Neural crest cell (in vitro differentiated cells): ENCODE measurements around the gene PHF12. TPM values are rescaled to one million over a fixed set of nuclear protein-coding genes. Genes with fewer than 3 reads are reported as not detected.

Source experiments
- DNase-seq: peaks from one replicate; pipeline ENCODE4 v3.0.0; 2021; ENCODE audit warnings: low read depth, mixed read lengths, low spot score
- H3K27ac Mint-ChIP-seq: one replicate; pipeline ENCODE4 v1.8.0; 2021; ENCODE audit warnings: mild to moderate bottlenecking, mixed read lengths; ENCODE audit not compliant: unreplicated experiment
- H3K27me3 Mint-ChIP-seq: 2 replicates; pipeline ENCODE4 v1.8.0; 2021; ENCODE audit warnings: low read depth, mild to moderate bottlenecking, mixed read lengths
- H3K36me3 Mint-ChIP-seq: 2 replicates; pipeline ENCODE4 v1.8.0; 2021; ENCODE audit warnings: low read depth, mild to moderate bottlenecking, mixed read lengths
- H3K4me1 Mint-ChIP-seq: 2 replicates; pipeline ENCODE4 v1.8.0; 2021; ENCODE audit warnings: mixed read lengths
- H3K4me3 Mint-ChIP-seq: one replicate; pipeline ENCODE4 v1.8.0; 2021; ENCODE audit warnings: mild to moderate bottlenecking, mixed read lengths
- H3K9me3 Mint-ChIP-seq: 2 replicates; pipeline ENCODE4 v1.8.0; 2021; ENCODE audit warnings: mixed read lengths
- total RNA-seq: library from RNA; stranded (reverse); gene quantifications from 2 replicates; pipeline ENCODE4 v1.2.1, GENCODE V29; 2021
- TF ChIP-seq, protein P1 (sequence below): fragments of 200-600 bp; sonication (generic); conservative IDR thresholded peaks from 2 replicates; pipeline ENCODE4 v1.5.0; 2021; ENCODE audit warnings: antibody characterized with exemption, mild to moderate bottlenecking

The PHF12 gene
- total RNA-seq, 1 donor from 2014 or later: 64.7 TPM

DNA sequence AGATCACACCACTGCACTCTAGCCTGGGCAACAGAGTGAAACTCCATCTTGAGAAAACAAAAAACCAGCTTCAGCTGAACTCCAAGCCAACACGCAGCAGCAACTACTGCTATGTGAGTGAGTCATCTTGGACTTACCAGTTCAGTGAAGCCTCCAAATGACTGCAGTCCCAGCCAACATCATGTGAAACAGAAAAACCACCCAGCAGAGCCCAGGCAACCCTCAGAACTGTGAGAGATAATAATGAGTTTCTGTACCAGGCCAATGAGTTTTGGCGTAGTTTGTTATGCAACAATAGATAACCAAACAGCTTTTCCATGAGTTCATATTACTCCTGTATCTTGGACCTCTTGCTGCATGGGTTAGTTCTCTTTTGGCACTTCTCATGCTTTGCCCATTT, 23.3 kb downstream of the PHF12 start:
- Mint-ChIP-seq H3K27ac (no peak overlapping the region), H3K27me3 (no peaks in the 10 kb centered on the region), H3K36me3 (peaks cover 14% of the 10 kb centered on the region), H3K9me3 (no peaks in the 10 kb centered on the region), H3K4me3 (no peak overlapping the region), H3K4me1 (peaks cover 7% of the 10 kb centered on the region)
- TF ChIP-seq, protein P1, sequence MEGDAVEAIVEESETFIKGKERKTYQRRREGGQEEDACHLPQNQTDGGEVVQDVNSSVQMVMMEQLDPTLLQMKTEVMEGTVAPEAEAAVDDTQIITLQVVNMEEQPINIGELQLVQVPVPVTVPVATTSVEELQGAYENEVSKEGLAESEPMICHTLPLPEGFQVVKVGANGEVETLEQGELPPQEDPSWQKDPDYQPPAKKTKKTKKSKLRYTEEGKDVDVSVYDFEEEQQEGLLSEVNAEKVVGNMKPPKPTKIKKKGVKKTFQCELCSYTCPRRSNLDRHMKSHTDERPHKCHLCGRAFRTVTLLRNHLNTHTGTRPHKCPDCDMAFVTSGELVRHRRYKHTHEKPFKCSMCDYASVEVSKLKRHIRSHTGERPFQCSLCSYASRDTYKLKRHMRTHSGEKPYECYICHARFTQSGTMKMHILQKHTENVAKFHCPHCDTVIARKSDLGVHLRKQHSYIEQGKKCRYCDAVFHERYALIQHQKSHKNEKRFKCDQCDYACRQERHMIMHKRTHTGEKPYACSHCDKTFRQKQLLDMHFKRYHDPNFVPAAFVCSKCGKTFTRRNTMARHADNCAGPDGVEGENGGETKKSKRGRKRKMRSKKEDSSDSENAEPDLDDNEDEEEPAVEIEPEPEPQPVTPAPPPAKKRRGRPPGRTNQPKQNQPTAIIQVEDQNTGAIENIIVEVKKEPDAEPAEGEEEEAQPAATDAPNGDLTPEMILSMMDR: no peak
- no peak for DNase-seq

DNA sequence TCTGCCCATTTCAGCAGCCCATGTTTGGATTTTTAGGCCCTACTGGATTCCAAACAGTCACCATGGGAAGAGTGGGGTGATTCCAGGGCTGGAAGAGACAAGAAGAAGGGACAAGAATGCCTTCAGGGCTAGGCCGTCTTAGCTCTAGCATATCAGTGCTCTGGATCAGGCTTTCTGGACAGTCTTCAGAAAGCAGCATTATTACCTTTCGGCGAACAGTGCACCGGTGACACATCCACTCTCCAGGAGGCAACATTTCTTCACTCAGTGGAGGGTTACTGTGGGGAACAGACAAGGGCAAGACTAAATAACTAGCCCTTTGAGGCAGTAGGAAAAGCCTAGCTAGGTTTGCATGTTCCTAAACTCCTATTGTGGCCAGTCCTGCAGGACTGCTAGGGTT, 24.5 kb downstream of the PHF12 start:
- Mint-ChIP-seq H3K27ac (no peak overlapping the region), H3K4me3 (no peak overlapping the region), H3K4me1 (peaks cover 7% of the 10 kb centered on the region), H3K36me3 (peaks cover 16% of the 10 kb centered on the region), H3K27me3 (no peaks in the 10 kb centered on the region), H3K9me3 (no peaks in the 10 kb centered on the region)
- DNase-seq: no peak
- TF ChIP-seq, protein P1: no peak

DNA sequence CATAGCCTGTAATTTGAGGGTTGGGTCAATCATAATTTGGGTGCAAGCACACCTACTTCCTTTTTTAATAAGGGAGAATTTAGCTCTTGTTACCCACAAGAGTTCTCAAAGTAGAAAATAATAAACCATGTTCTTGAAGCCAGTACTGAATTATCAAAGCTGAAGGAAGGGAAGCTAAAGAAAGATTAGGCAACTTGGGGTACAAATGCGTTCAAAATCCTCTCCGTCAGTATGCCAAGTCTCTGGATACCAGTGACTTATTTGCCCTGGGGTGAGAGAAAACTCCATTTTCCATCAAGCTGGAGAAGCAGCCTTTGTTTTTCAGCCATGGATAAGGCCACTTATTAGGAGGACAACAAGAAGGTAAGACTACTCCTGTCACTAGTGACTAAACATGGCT, 25.0 kb downstream of the PHF12 start:
- Mint-ChIP-seq H3K27me3 (no peaks in the 10 kb centered on the region), H3K9me3 (no peaks in the 10 kb centered on the region), H3K27ac (no peak overlapping the region), H3K4me3 (no peak overlapping the region), H3K36me3 (peaks cover 18% of the 10 kb centered on the region), H3K4me1 (peaks cover 7% of the 10 kb centered on the region)
- TF ChIP-seq, protein P1: no peak
- no peak for DNase-seq

DNA sequence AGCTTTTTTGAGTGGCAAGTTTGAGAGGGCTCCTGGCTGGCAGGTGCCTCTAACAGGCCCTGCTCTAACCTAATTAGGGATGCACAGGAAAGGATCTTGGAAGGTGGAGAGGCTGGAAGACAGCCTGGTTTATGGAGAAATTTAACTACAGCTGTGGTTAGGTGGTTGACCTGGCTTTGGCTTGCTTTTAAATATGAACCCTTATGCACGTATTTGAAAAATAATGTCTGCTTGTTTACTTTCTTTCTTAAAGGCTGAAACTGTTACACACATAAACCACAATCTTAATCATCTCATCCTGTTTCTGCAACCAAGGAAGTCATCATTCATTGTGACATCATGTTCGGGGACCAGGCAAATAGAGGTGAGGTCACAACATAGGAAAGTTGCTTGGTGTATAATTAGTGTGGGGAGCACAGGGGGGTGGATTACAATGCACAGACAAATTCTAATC, 25.4 kb downstream of the PHF12 start:
- H3K9me3 Mint-ChIP-seq: no peaks in the 10 kb centered on the region
- H3K4me3 Mint-ChIP-seq: no peak overlapping the region
- DNase-seq: no peak
- H3K4me1 Mint-ChIP-seq: peaks cover 7% of the 10 kb centered on the region
- H3K36me3 Mint-ChIP-seq: peaks cover 19% of the 10 kb centered on the region
- TF ChIP-seq, protein P1: no peak
- no peaks in the 10 kb centered on the region for H3K27me3 Mint-ChIP-seq
- no peak overlapping the region for H3K27ac Mint-ChIP-seq

DNA sequence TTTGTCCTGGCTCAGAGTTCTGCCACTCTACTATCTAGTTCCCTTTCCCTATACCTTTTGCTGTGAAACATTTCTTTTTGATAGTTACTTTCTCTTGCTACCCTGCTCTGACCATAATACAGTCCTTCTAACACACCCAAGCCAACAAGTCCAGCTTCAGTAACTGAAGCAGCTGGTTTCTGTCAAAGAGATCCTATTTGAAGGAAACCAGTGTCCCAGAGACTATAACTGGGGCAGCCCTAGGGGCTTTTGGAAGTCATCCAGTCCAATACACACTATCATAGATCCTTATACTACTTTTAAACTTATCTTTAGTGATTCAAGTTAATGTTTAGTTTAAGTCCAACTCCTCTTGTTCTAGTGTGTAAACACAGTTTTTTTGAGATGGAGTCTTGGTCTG, 31.1 kb downstream of the PHF12 start:
- no peaks in the 10 kb centered on the region for H3K9me3 Mint-ChIP-seq
- no peak for DNase-seq
- TF ChIP-seq, protein P1: no peak
- H3K27ac Mint-ChIP-seq: peak overlapping the region; percentile 59
- H3K4me3 Mint-ChIP-seq: no peak overlapping the region
- peaks cover 17% of the 10 kb centered on the region for H3K36me3 Mint-ChIP-seq
- H3K27me3 Mint-ChIP-seq: no peaks in the 10 kb centered on the region
- no peaks in the 10 kb centered on the region for H3K4me1 Mint-ChIP-seq

DNA sequence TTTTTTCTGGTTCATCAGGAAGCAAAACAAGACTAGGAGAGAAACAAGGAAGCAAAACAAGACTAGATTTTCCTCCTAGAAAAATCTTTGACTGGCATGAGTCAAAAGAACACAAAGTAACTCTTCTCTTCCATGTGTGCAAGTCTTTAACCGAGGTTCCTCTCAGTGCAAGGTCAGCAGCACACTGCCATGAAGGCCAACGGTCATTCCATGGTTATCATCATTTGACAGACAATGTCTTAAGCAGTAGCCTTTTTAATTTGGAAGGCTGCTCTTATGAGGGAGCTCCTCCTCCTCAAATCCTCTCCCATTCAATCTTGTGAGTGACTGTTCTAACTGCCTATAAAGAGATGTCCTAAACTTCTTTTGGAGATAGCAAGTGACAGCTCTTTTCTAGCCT, 33.0 kb downstream of the PHF12 start:
- Mint-ChIP-seq H3K36me3 (peaks cover 17% of the 10 kb centered on the region), H3K9me3 (no peaks in the 10 kb centered on the region), H3K27ac (no peak overlapping the region), H3K4me3 (no peak overlapping the region), H3K4me1 (no peaks in the 10 kb centered on the region), H3K27me3 (no peaks in the 10 kb centered on the region)
- TF ChIP-seq, protein P1: no peak
- DNase-seq: no peak
